ENCODE results near the gene C1QTNF5. TPM values are rescaled to one million over a fixed set of nuclear protein-coding genes. Genes with fewer than 3 reads are reported as not detected.
A peak's percentile ranks its signal among the peaks of the same experiment; 100 is the strongest.

The C1QTNF5 gene
- total RNA-seq, 2 experiments from 2014 or later: not detected

- Histone ChIP-seq H3K36me3 (ENCODE audit: insufficient read depth, low read length) (no peaks in the 10 kb centered on the region), H2AFZ (ENCODE audit: low read length) (peak overlapping the region; percentile 55), H3K27ac (ENCODE audit: low read depth, low read length, poor library complexity, severe bottlenecking) (no peak overlapping the region), H3K79me2 (ENCODE audit: insufficient read depth, low read depth, low read length) (no peaks in the 10 kb centered on the region), H4K20me1 (ENCODE audit: insufficient read depth, low read length) (no peaks in the 10 kb centered on the region), H3K9me3 (ENCODE audit: low read length) (no peaks in the 10 kb centered on the region), H3K4me2 (ENCODE audit: low read length) (peak overlapping the region; percentile 80), H3K4me1 (ENCODE audit: insufficient read depth, low read length, poor library complexity, severe bottlenecking) (peaks cover 26% of the 10 kb centered on the region), H3K4me3 (ENCODE audit: low read depth, low read length, poor library complexity, severe bottlenecking) (peak overlapping the region; percentile 69), H3K9me2 (ENCODE audit: insufficient read depth, low read length) (no peaks in the 10 kb centered on the region)
- TF ChIP-seq CTCF (conservative IDR thresholded peaks at IDR 0.05; ENCODE audit: low read length) (no peak), EZH2phosphoT487 (IDR thresholded peaks at IDR 0.05; ENCODE audit: borderline replicate concordance, low read depth, low read length) (no peak)
- TSS peak; percentile 64 for BruUV-seq (replicated peaks)
- POLR2A ChIA-PET: interaction anchor here (0.7 to 2.1 kb wide), 3 partner anchors 15 to 60 kb away, joined by 3 to 6 read pairs (median 4); no protein-coding TSS in a partner anchor
- DNase-seq (ENCODE audit: low spot score): no peak
- intact Hi-C loops (cut with micrococcal nuclease; ENCODE audit: unreplicated experiment): no loop called here
- CTCF ChIA-PET (ENCODE audit: unreplicated experiment): interaction anchor here (1.0 kb wide), 1 partner anchor 20 kb away, joined by 4 read pairs; no protein-coding TSS in a partner anchor
These were observed 41.4 kb upstream of the C1QTNF5 start for GRCh38 chr11:119382101-119382500.

DNA sequence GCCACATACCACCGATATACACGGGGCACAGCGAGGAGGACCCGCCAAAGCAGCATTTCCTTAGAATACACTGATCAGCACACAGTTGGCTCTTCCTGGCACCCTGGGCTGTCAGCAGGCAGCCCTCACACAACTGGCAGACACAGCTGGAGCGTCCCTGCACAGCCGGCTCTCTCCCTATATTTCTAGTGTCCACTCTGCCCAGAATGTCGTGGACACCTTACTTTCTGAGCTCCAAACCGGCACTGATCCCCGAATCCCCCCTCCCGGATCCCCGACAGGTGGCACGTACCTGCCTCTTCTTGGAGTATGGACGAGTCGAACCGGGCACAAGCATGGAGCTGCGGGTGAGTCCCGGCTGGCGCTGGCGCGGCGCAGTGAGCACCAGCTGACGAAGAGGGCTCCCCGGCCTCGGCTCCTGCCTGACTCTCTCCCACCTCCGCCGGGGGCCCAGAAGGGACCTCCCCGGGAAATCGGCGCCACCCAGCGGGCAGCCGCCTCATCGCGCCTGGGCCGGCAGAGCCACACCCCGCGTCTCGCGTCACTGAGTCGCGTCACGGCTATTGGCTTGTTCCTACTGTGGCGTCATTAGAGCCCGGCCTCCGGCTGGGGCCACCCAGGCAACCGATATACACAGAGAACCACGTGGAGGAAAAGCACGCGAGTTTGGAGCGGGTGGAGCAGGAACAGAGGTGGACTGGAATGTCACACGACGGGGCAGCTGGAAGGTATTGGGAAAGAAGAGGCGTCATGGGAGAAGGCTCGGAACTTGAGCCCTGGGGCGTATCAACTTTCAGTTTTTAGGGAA, 40.7 kb upstream of the C1QTNF5 start, which contains the start of gene USP2:
Gene USP2, minus strand, starts transcription at position 510 of the 808 bp plus-strand sequence. CDS start 8,210 bp downstream, outside the sequence.
- Histone ChIP-seq H3K9me3 (ENCODE audit: low read length) (no peaks in the 10 kb centered on the region), H3K36me3 (ENCODE audit: insufficient read depth, low read length) (no peaks in the 10 kb centered on the region), H4K20me1 (ENCODE audit: insufficient read depth, low read length) (no peaks in the 10 kb centered on the region), H3K9me2 (ENCODE audit: insufficient read depth, low read length) (no peaks in the 10 kb centered on the region), H3K4me2 (ENCODE audit: low read length) (peak within 1 kb of the TSS; percentile 80), H3K79me2 (ENCODE audit: insufficient read depth, low read depth, low read length) (no peaks in the 10 kb centered on the region), H2AFZ (ENCODE audit: low read length) (peak within 1 kb of the TSS; percentile 55), H3K27ac (ENCODE audit: low read depth, low read length, poor library complexity, severe bottlenecking) (no peak within 1 kb of the TSS), H3K4me1 (ENCODE audit: insufficient read depth, low read length, poor library complexity, severe bottlenecking) (peaks cover 32% of the 10 kb centered on the region), H3K4me3 (ENCODE audit: low read depth, low read length, poor library complexity, severe bottlenecking) (peak within 1 kb of the TSS; percentile 69)
- no TSS peak for BruUV-seq (replicated peaks)
- intact Hi-C loops (cut with micrococcal nuclease; ENCODE audit: unreplicated experiment): loop anchor here (2.0 kb wide), 1 partner anchor 93 kb away; no protein-coding TSS in a partner anchor
- TF ChIP-seq CTCF (conservative IDR thresholded peaks at IDR 0.05; ENCODE audit: low read length) (peak; percentile 92), EZH2phosphoT487 (IDR thresholded peaks at IDR 0.05; ENCODE audit: borderline replicate concordance, low read depth, low read length) (no peak)
- ChIA-PET POLR2A (interaction anchor here (0.5 to 2.1 kb wide), 5 partner anchors 17 to 930 kb away, joined by 3 to 6 read pairs (median 4); no protein-coding TSS in a partner anchor), CTCF (ENCODE audit: unreplicated experiment) (interaction anchor here (0.6 to 1.2 kb wide), 5 partner anchors 19 to 93 kb away, joined by 3 to 4 read pairs (median 4); no protein-coding TSS in a partner anchor)
- peak; percentile 94 for DNase-seq (ENCODE audit: low spot score)
